Suprapubic skin (tissue), 4 donors: ENCODE measurements around the gene DDN. TPM values are rescaled to one million over a fixed set of nuclear protein-coding genes. Genes with fewer than 3 reads are reported as not detected.

Experiments
- DNase-seq, 2 donors: peaks; one replicate each; pipeline ENCODE4 v3.0.0-alpha.2; 2019; ENCODE audit warnings: low spot score in 2 of 2
- H3K27ac ChIP-seq: fragments of 200-600 bp; sonication (generic); one replicate; pipeline ENCODE4 v1.5.1; 2019
- H3K27me3 ChIP-seq: fragments of 200-600 bp; sonication (generic); one replicate; pipeline ENCODE4 v1.5.1; 2019
- H3K36me3 ChIP-seq: fragments of 200-600 bp; sonication (generic); one replicate; pipeline ENCODE4 v1.5.1; 2019
- H3K4me1 ChIP-seq: fragments of 200-600 bp; sonication (generic); one replicate; pipeline ENCODE4 v1.5.1; 2019
- H3K4me3 ChIP-seq: fragments of 200-600 bp; sonication (generic); one replicate; pipeline ENCODE4 v1.5.1; 2019; ENCODE audit warnings: mild to moderate bottlenecking
- H3K9me3 ChIP-seq: fragments of 200-600 bp; sonication (generic); one replicate; pipeline ENCODE4 v1.5.1; 2019
- EP300 ChIP-seq: sonication (generic); formaldehyde crosslinking; IDR thresholded peaks from one replicate; pipeline ENCODE4 v1.6.1; 2017; ENCODE audit warnings: antibody characterized with exemption
- POLR2A ChIP-seq, 2 donors: fragments of 450-650 bp; IDR thresholded peaks; one replicate each; pipeline ENCODE4 v1.6.1; 2017; ENCODE audit warnings: antibody characterized with exemption in 2 of 2, mild to moderate bottlenecking in 2 of 2, moderate library complexity in 2 of 2
- POLR2AphosphoS5 ChIP-seq, 3 donors: sonication (generic); formaldehyde crosslinking; IDR thresholded peaks; one replicate each; pipeline ENCODE4 v1.6.1; 2017; ENCODE audit warnings: antibody characterized with exemption in 3 of 3
- WGBS: methylation state at CpG from one replicate; pipeline ENCODE4 v1.1.5; 2018; 5-methylcytosine and 5-hydroxymethylcytosine counted together
- total RNA-seq, 4 donors: library from RNA; depleted of rRNA; stranded (reverse); fragments of >200 nt; gene quantifications; one replicate each; pipeline ENCODE4 v1.1.0, GENCODE V29; 2016
- TF ChIP-seq, protein P1 (sequence below), 2 donors: fragments of 200-600 bp in 1 of 2; fragments of 450-650 bp in 1 of 2; sonication (generic) in 1 of 2; IDR thresholded peaks; one replicate each; pipeline ENCODE4 v1.5.1; 2016 to 2019; ENCODE audit warnings: antibody characterized with exemption in 2 of 2, mild to moderate bottlenecking in 1 of 2, moderate library complexity in 1 of 2

DDN gene
- total RNA-seq, 4 donors from 2014 or later, result 0.23 to 0.45 (median 0.24) TPM; not detected in 1

DNA sequence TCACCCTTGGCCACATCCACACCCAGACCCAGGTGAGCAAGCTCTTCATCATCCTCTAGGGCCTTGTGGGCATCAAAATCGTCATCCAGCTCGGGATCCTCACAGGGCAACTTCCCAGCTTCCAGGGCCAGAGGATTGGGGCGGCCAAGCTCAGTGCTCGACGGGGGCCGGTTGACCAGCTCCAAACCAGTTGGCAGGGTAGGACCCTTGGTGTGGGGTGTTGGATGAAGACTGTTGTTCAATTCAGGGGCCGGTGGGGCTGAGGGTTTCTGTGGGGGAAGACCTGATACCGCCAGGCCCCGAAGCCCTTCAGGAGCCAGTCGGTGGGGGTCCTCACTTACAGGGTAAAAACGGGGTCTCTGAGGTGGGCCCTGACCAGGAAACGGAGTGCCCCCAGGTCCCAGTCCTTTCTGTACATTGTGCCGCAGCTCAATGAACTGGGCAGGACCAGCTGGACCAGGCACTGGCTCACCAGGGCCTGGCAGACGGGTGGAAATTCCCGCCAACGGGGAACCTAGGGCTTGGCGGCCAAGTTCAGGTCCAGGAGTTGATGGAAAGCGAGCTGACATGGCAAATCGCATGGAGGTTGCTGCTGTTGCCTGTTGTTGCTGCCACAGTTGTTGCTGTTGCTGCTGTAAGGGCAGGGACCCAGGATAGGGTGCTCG is 39.2 kb upstream of the DDN start:
- Histone ChIP-seq H3K36me3 (peaks cover 94% of the 10 kb centered on the region), H3K27me3 (no peaks in the 10 kb centered on the region), H3K4me3 (no peak overlapping the region), H3K4me1 (no peaks in the 10 kb centered on the region), H3K27ac (no peak overlapping the region), H3K9me3 (no peaks in the 10 kb centered on the region)
- TF ChIP-seq EP300 (no peak), POLR2AphosphoS5 (IDR thresholded peaks at IDR 0.05) (no peak), POLR2A (IDR thresholded peaks at IDR 0.05) (no peak)
- TF ChIP-seq, protein P1, sequence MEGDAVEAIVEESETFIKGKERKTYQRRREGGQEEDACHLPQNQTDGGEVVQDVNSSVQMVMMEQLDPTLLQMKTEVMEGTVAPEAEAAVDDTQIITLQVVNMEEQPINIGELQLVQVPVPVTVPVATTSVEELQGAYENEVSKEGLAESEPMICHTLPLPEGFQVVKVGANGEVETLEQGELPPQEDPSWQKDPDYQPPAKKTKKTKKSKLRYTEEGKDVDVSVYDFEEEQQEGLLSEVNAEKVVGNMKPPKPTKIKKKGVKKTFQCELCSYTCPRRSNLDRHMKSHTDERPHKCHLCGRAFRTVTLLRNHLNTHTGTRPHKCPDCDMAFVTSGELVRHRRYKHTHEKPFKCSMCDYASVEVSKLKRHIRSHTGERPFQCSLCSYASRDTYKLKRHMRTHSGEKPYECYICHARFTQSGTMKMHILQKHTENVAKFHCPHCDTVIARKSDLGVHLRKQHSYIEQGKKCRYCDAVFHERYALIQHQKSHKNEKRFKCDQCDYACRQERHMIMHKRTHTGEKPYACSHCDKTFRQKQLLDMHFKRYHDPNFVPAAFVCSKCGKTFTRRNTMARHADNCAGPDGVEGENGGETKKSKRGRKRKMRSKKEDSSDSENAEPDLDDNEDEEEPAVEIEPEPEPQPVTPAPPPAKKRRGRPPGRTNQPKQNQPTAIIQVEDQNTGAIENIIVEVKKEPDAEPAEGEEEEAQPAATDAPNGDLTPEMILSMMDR (IDR thresholded peaks at IDR 0.05), result no peak
- 91% methylated on average over 12 of the region's 20 CpGs for WGBS
- DNase-seq, result no peak

DNA sequence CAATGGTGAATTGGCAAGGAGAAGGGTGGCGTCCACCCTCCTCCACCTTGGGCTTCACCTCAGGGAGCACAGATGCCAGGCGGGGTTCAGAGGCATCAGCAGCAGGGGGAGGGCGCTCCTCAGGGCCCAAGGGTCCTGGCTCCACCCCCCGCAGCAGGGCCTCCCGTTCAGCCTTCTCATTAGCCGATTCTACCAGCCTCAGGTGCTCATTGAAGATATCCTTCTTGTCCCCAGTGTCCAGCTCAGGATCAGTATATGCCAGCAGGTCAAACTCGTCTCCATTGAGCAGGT is 38.7 kb upstream of the DDN start:
- no peak overlapping the region for H3K27ac ChIP-seq
- H3K27me3 ChIP-seq, result no peaks in the 10 kb centered on the region
- H3K4me1 ChIP-seq, result no peaks in the 10 kb centered on the region
- DNase-seq, result no peak
- WGBS, result 100% methylated on average over 1 of the region's 7 CpGs
- H3K4me3 ChIP-seq, result no peak overlapping the region
- TF ChIP-seq POLR2A (IDR thresholded peaks at IDR 0.05), result no peak
- TF ChIP-seq, protein P1 (IDR thresholded peaks at IDR 0.05), result no peak
- TF ChIP-seq POLR2AphosphoS5 (IDR thresholded peaks at IDR 0.05), result no peak
- no peak for TF ChIP-seq EP300
- no peaks in the 10 kb centered on the region for H3K9me3 ChIP-seq
- peaks cover 94% of the 10 kb centered on the region for H3K36me3 ChIP-seq

DNA sequence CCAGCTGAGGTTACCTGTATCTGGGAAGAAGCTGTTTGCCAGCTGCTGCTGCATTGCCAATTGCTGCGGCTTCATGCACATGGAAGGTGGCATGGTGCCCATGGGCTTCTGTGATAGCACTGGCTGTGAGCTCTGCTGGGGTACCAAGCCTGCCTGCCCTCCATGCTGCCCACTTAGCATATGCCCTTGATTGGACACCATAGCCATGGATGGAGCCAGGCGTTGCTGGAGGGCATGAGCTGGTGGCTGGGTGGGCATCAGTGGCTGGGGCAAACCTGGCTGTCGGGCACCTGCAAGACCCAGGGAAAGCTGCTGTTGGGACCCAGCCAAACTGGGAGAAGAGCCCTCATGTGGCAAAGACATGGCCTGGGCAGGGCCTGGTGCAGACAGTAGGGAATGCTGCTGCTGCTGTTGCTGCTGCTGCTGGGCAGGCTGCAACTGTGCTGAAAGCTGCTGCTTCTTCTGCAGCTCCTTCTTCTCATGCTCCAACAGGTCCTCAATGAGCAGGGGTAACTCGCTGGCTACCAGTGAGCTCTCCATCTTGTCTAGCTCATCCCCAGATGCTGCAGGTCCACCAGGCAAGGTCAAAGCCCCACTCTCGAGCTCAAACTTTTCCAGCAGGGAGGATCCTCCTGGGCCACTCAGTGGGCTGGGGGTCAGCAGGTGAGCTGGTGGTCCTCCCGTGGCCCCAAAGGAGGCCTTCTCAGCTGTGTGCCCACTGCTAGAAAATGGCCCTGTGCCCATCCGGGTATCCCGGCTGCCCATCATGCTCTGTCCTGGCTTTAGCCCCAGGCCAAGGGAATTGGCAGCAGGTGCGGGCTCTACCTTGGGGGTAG is 38.2 kb upstream of the DDN start:
- DNase-seq, result no peak
- 81% methylated on average over 2 of the region's 9 CpGs for WGBS
- no peaks in the 10 kb centered on the region for H3K4me1 ChIP-seq
- H3K36me3 ChIP-seq, result peaks cover 94% of the 10 kb centered on the region
- H3K27ac ChIP-seq, result no peak overlapping the region
- no peak overlapping the region for H3K4me3 ChIP-seq
- no peak for TF ChIP-seq POLR2AphosphoS5 (IDR thresholded peaks at IDR 0.05)
- no peak for TF ChIP-seq POLR2A (IDR thresholded peaks at IDR 0.05)
- TF ChIP-seq EP300, result no peak
- TF ChIP-seq, protein P1 (IDR thresholded peaks at IDR 0.05), result no peak
- no peaks in the 10 kb centered on the region for H3K9me3 ChIP-seq
- no peaks in the 10 kb centered on the region for H3K27me3 ChIP-seq

DNA sequence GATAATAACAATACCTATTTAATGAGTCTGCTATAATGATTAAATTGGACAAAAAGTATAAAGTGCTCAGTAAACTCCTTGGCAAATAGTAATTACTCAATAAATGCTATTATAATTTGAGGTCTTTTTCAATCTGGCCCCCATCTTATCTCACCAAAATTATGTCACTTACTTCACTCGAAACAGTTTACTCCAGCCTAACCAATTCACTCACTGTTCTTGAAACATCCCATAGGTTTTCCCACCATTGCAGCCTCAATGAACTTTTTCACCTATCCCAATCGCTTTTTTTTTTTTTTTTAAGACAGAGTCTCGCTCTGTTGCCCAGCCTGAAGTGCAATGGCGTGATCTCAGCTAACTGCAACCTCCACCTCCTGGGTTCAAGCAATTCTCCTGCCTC is 36.9 kb upstream of the DDN start:
- no peaks in the 10 kb centered on the region for H3K4me1 ChIP-seq
- no peak for DNase-seq
- H3K36me3 ChIP-seq, result peaks cover 93% of the 10 kb centered on the region
- TF ChIP-seq, protein P1 (IDR thresholded peaks at IDR 0.05), result no peak
- TF ChIP-seq POLR2AphosphoS5 (IDR thresholded peaks at IDR 0.05) (no peak), POLR2A (IDR thresholded peaks at IDR 0.05) (no peak), EP300 (no peak)
- H3K4me3 ChIP-seq, result no peak overlapping the region
- no peak overlapping the region for H3K27ac ChIP-seq
- H3K9me3 ChIP-seq, result no peaks in the 10 kb centered on the region
- WGBS, result 70% methylated on average over 4 of the region's 4 CpGs
- no peaks in the 10 kb centered on the region for H3K27me3 ChIP-seq

DNA sequence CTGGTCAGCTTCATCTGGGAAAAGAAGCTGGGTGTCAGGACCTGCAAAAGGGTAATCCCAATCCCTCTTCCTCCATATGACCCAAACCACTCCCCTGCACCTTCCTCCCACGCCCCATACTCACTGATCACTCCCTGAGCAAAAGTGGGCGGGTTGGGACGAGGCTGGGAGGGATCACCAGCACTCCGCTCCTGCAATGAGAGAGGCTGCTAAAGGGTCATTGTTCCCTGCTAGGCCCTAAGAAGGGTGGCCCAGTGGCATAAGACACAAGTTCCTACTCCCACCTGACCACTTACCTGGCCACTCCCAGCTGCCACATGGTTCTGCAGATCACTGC is 35.1 kb upstream of the DDN start:
- no peaks in the 10 kb centered on the region for H3K4me1 ChIP-seq
- DNase-seq, result peak in 1 of 2 donors; percentile 58
- no peaks in the 10 kb centered on the region for H3K27me3 ChIP-seq
- peaks cover 83% of the 10 kb centered on the region for H3K36me3 ChIP-seq
- no peak overlapping the region for H3K4me3 ChIP-seq
- TF ChIP-seq POLR2AphosphoS5 (IDR thresholded peaks at IDR 0.05) (no peak), EP300 (no peak), POLR2A (IDR thresholded peaks at IDR 0.05) (no peak)
- TF ChIP-seq, protein P1 (IDR thresholded peaks at IDR 0.05), result no peak
- no peaks in the 10 kb centered on the region for H3K9me3 ChIP-seq
- WGBS, result 77% methylated on average over 4 of the region's 4 CpGs
- no peak overlapping the region for H3K27ac ChIP-seq
